K562 (cell line): Measurements from ENCODE around the gene SEC22A. TPM values are rescaled to one million over a fixed set of nuclear protein-coding genes. Genes with fewer than 3 reads are reported as not detected.

Source experiments
- ATAC-seq: fragments of 200-7000 bp; cut with Tn5 transposase; 3 replicates; pipeline ENCODE4 v1.9.1; 2020; ENCODE audit warnings: moderate library complexity
- BruUV-seq: library from RNA; stranded (reverse); fragments of 400-500 nt; replicated peaks from 2 replicates; lab custom pipeline; 2021; lab: Mats Ljungman, UMichigan
- CTCF ChIA-PET: fragments of 300-600 bp; formaldehyde crosslinking; extraction: SDS; loops from one replicate; lab custom pipeline; 2021; ENCODE audit warnings: low intra/inter-chr PET ratio; lab: Yijun Ruan, JAX
- POLR2A ChIA-PET: fragments of 300-600, 350-650 bp; sonication (Branson Sonifier 250); formaldehyde crosslinking; extraction: SDS; loops from one replicate; lab custom pipeline; 2021; ENCODE audit warnings: antibody characterized with exemption, inconsistent platforms; lab: Yijun Ruan, JAX
- DNase-seq, 4 experiments: peaks; one replicate each; pipeline versions ENCODE4 v3.0.0 to v3.0.0-alpha.2; 2011 to 2018; ENCODE audit warnings: low spot score in 3 of 4, mixed read lengths in 3 of 4; ENCODE audit errors: extremely low read depth in 1 of 4
- FAIRE-seq: peaks from 2 replicates; lab custom pipeline; 2011; peaks lifted over from hg19 to GRCh38; lab: Jason Lieb, UNC
- H2AFZ ChIP-seq: 2 replicates; pipeline ENCODE4 v1.6.0; 2011; ENCODE audit warnings: low read depth, low read length, control low read depth, inconsistent platforms
- H3K27ac ChIP-seq: fragments of 200-600 bp; 3 replicates; pipeline ENCODE4 v1.8.0; 2011; ENCODE audit warnings: low read depth, mild to moderate bottlenecking, control low read depth, inconsistent platforms, low read length, moderate library complexity, mixed read lengths; ENCODE audit errors: extremely low read depth
- H3K27me3 ChIP-seq, 2 experiments: fragments of 300-600 bp in 1 of 2; 2 replicates in 1 of 2; 3 replicates in 1 of 2; pipeline versions ENCODE4 v1.6.0 to v1.8.0; 2011; ENCODE audit warnings: inconsistent platforms in 2 of 2, low read length in 2 of 2, mild to moderate bottlenecking in 1 of 2, mixed read lengths in 1 of 2, moderate library complexity in 1 of 2; ENCODE audit not compliant: control insufficient read depth in 2 of 2, insufficient read depth in 2 of 2
- H3K36me3 ChIP-seq: fragments of 300-600 bp; 3 replicates; pipeline ENCODE4 v1.8.0; 2011; ENCODE audit warnings: mild to moderate bottlenecking, low read length, inconsistent platforms; ENCODE audit not compliant: control insufficient read depth, insufficient read depth
- H3K4me1 ChIP-seq, 2 experiments: fragments of 200-600 bp in 1 of 2; replicated peaks in 1 of 2; 2 replicates in 1 of 2; 3 replicates in 1 of 2; pipeline versions ENCODE4 v1.5.1 to v1.8.0; 2011; ENCODE audit warnings: inconsistent platforms in 2 of 2, low read length in 2 of 2, mild to moderate bottlenecking in 1 of 2, mixed read lengths in 1 of 2, moderate library complexity in 1 of 2; ENCODE audit not compliant: control insufficient read depth in 2 of 2, insufficient read depth in 2 of 2
- H3K4me2 ChIP-seq: 2 replicates; pipeline ENCODE4 v1.6.1; 2011; ENCODE audit warnings: low read length, control low read depth, inconsistent platforms, mixed read lengths; ENCODE audit not compliant: insufficient read depth
- H3K4me3 ChIP-seq: fragments of 200-600 bp; sonication (generic), shearing (Covaris generic); 2 replicates; pipeline ENCODE4 v1.5.1; 2016; ENCODE audit warnings: control low read depth, inconsistent platforms
- H3K79me2 ChIP-seq: fragments of 200-600 bp; 3 replicates; pipeline ENCODE4 v1.8.0; 2011; ENCODE audit warnings: low read length, inconsistent platforms; ENCODE audit not compliant: control insufficient read depth, insufficient read depth
- H3K9ac ChIP-seq, 2 experiments: 2 replicates each; pipeline versions ENCODE4 v1.6.0 to v1.6.1; 2011; ENCODE audit warnings: low read depth in 2 of 2, low read length in 2 of 2, control low read depth in 1 of 2, inconsistent platforms in 1 of 2, mild to moderate bottlenecking in 1 of 2, mixed read lengths in 1 of 2; ENCODE audit not compliant: insufficient read depth in 1 of 2
- H3K9me1 ChIP-seq: one replicate; pipeline ENCODE4 v1.6.0; 2011; ENCODE audit warnings: inconsistent platforms, mild to moderate bottlenecking, low read length, moderate library complexity; ENCODE audit not compliant: control insufficient read depth, insufficient read depth
- H3K9me3 ChIP-seq: replicated peaks from 2 replicates; pipeline ENCODE4 v1.5.1; 2011; ENCODE audit warnings: low read depth, low read length, inconsistent platforms; ENCODE audit not compliant: control insufficient read depth, insufficient read depth
- H4K20me1 ChIP-seq: replicated peaks from 2 replicates; pipeline ENCODE4 v1.6.1; 2011; ENCODE audit warnings: low read length, inconsistent platforms, mixed read lengths; ENCODE audit not compliant: control insufficient read depth, insufficient read depth
- EZH2 ChIP-seq: IDR thresholded peaks from 2 replicates; pipeline ENCODE4 v1.6.1; 2012; ENCODE audit warnings: low read depth, mild to moderate bottlenecking, inconsistent platforms, low read length, borderline replicate concordance
- HBP1 ChIP-seq: fragments of 450-650 bp; formaldehyde crosslinking; IDR thresholded peaks from 2 replicates; pipeline ENCODE4 v1.4.0; 2022; ENCODE audit warnings: missing genetic modification characterization
- HOXB6 ChIP-seq: fragments of 250-450 bp; sonication (Bioruptor Pico); IDR thresholded peaks from 2 replicates; pipeline ENCODE4 v1.5.1; 2022; ENCODE audit warnings: mild to moderate bottlenecking, borderline replicate concordance
- MBD1 ChIP-seq: fragments of 250-450 bp; sonication (Bioruptor Pico); IDR thresholded peaks from 2 replicates; pipeline ENCODE4 v1.8.0; 2022; ENCODE audit warnings: inconsistent platforms
- NFATC3 ChIP-seq: fragments of 450-650 bp; IDR thresholded peaks from 2 replicates; pipeline ENCODE4 v1.6.1; 2017; ENCODE audit warnings: mild to moderate bottlenecking
- NR3C1 ChIP-seq: sonication (generic); formaldehyde crosslinking; IDR thresholded peaks from 2 replicates; pipeline ENCODE4 v1.8.1; 2022; ENCODE audit warnings: missing genetic modification reagents
- OTX1 ChIP-seq: fragments of 450-650 bp; formaldehyde crosslinking; IDR thresholded peaks from 2 replicates; pipeline ENCODE4 v1.4.0; 2022; ENCODE audit warnings: mild to moderate bottlenecking
- POLR3A ChIP-seq: IDR thresholded peaks from 2 replicates; pipeline ENCODE4 v1.6.1; 2011; ENCODE audit warnings: borderline replicate concordance, mild to moderate bottlenecking, moderate library complexity; ENCODE audit not compliant: insufficient read length, insufficient read depth; ENCODE audit errors: extremely low read depth
- RNF2 ChIP-seq: sonication (generic); IDR thresholded peaks from 2 replicates; pipeline ENCODE4 v1.6.1; 2016
- SAFB ChIP-seq: fragments of 200-400 bp; formaldehyde crosslinking; IDR thresholded peaks from 2 replicates; pipeline ENCODE4 v1.6.1; 2017; ENCODE audit warnings: low read depth, low read length, borderline replicate concordance
- SIN3B ChIP-seq: fragments of 450-650 bp; IDR thresholded peaks from 2 replicates; pipeline ENCODE4 v1.6.1; 2017; ENCODE audit warnings: low read depth, mild to moderate bottlenecking, moderate library complexity
- SMARCB1 ChIP-seq: IDR thresholded peaks from 2 replicates; pipeline ENCODE4 v1.6.1; 2011; ENCODE audit warnings: improper control_type of control experiment, low read depth; ENCODE audit not compliant: insufficient read length
- TEAD4 ChIP-seq, 2 experiments: sonication (generic) in 1 of 2; formaldehyde crosslinking in 1 of 2; IDR thresholded peaks; 2 replicates each; pipeline versions ENCODE4 v1.6.1 to v1.8.0; 2012 to 2022; ENCODE audit warnings: borderline replicate concordance in 1 of 2, inconsistent platforms in 1 of 2, low read length in 1 of 2, mild to moderate bottlenecking in 1 of 2, missing genetic modification reagents in 1 of 2
- ZNF23 ChIP-seq: fragments of 250-450 bp; sonication (Bioruptor Pico); IDR thresholded peaks from 2 replicates; pipeline ENCODE4 v1.4.0; 2020; ENCODE audit warnings: mild to moderate bottlenecking
- ZNF280B ChIP-seq: fragments of 250-450 bp; sonication (Bioruptor Pico); IDR thresholded peaks from 2 replicates; pipeline ENCODE4 v1.5.1; 2021; ENCODE audit warnings: mild to moderate bottlenecking
- ZNF436 ChIP-seq: fragments of 250-450, 450-650 bp; sonication (Bioruptor Pico); formaldehyde crosslinking; IDR thresholded peaks from 2 replicates; pipeline ENCODE4 v1.7.0; 2020; ENCODE audit warnings: mild to moderate bottlenecking
- ZNF586 ChIP-seq: fragments of 450-650 bp; formaldehyde crosslinking; conservative IDR thresholded peaks from 2 replicates; pipeline ENCODE4 v1.4.0; 2020; ENCODE audit warnings: mild to moderate bottlenecking, moderate library complexity
- WGBS: fragments of 100-300 bp; shearing (Covaris generic); methylation state at CpG from one replicate; pipeline ENCODE4 v1.1.6; 2016; ENCODE audit warnings: low coverage, mixed read lengths; ENCODE audit not compliant: insufficient coverage; ENCODE audit errors: missing lambda C conversion rate; 5-methylcytosine and 5-hydroxymethylcytosine counted together
- in situ Hi-C: fragments of 300-500 bp; cut with MboI; formaldehyde crosslinking; loops from 4 replicates; pipeline ENCODE4 v1.15.0; 2018; ENCODE audit warnings: inconsistent platforms, mixed read lengths
- intact Hi-C: fragments of 100-400 bp; cut with micrococcal nuclease; formaldehyde crosslinking; loops from 2 replicates; pipeline ENCODE4 v1.14.2; 2022
- polyA plus RNA-seq, 8 experiments: library from polyadenylated mRNA; depleted of rRNA in 4 of 8; stranded (reverse) in 5 of 8; unstranded in 3 of 8; fragments of >200 nt; fragmentation: Nextera tagmentation in 2 of 8; fragmentation: Illumina TruSeq in 1 of 8; extraction: Ambion mirVana in 2 of 8; extraction: Trizol in 1 of 8; gene quantifications; 2 replicates each; pipeline versions ENCODE4 v1.2.1 to v1.2.3, GENCODE V29; 2011 to 2014; ENCODE audit warnings: inconsistent platforms in 1 of 8, missing spikeins in 1 of 8
- total RNA-seq, 7 experiments: library from RNA; depleted of rRNA in 6 of 7; stranded (reverse); fragments of >200 nt in 6 of 7; fragmentation: Illumina TruSeq in 2 of 7; extraction: Trizol in 2 of 7; gene quantifications; 2 replicates each; pipeline versions ENCODE4 v1.2.1 to v1.2.3, GENCODE V29; 2011 to 2021; ENCODE audit warnings: low replicate concordance in 1 of 7
- TF ChIP-seq, protein P1 (sequence below): fragments of 450-650 bp; IDR thresholded peaks from 2 replicates; pipeline ENCODE4 v1.6.1; 2017; ENCODE audit warnings: antibody characterized with exemption

SEC22A gene
- total and polyA plus RNA-seq, 9 of the 15 experiments (the other 6 are each of a cell fraction or from before 2014, with no cell fraction given): 7.9 to 44.5 (median 20.5) TPM

GRCh38 chr3:123279121-123279520 is 77.4 kb downstream of the SEC22A start:
- no peak overlapping the region for H3K4me3 ChIP-seq
- no peaks in the 10 kb centered on the region for H3K9me3 ChIP-seq
- H3K36me3 ChIP-seq: no peaks in the 10 kb centered on the region
- ChIA-PET CTCF (no interaction called here), POLR2A (interaction anchor here (0.6 kb wide), 1 partner anchor 119 kb away, joined by 3 read pairs; no protein-coding TSS in a partner anchor)
- no peak overlapping the region for H3K27ac ChIP-seq
- FAIRE-seq (no peak), ATAC-seq (no peak), DNase-seq (no peak)
- no peaks in the 10 kb centered on the region for H3K79me2 ChIP-seq
- no peaks in the 10 kb centered on the region for H3K4me1 ChIP-seq
- in situ Hi-C loops (no loop called here), intact Hi-C loops (no loop called here)
- no TSS peak for BruUV-seq
- H4K20me1 ChIP-seq: no peaks in the 10 kb centered on the region
- no peaks in the 10 kb centered on the region for H3K27me3 ChIP-seq
- WGBS: 6% methylated on average over 6 of the region's 7 CpGs
- H3K4me2 ChIP-seq: no peak overlapping the region
- no peak overlapping the region for H3K9ac ChIP-seq
- H3K9me1 ChIP-seq: no peaks in the 10 kb centered on the region
- no peak overlapping the region for H2AFZ ChIP-seq
- TF ChIP-seq POLR3A (no peak), ZNF280B (CRISPR knock-in tag) (no peak), OTX1 (CRISPR knock-in tag) (no peak), SIN3B (no peak), MBD1 (CRISPR knock-in tag) (no peak), NFATC3 (no peak), ZNF586 (CRISPR knock-in tag) (no peak), NR3C1 (no peak), ZNF436 (CRISPR knock-in tag) (no peak), RNF2 (no peak), SMARCB1 (no peak), ZNF23 (no peak), HOXB6 (CRISPR knock-in tag) (no peak), SAFB (no peak), HBP1 (CRISPR knock-in tag) (no peak), EZH2 (no peak), TEAD4 (IDR thresholded peaks at IDR 0.05; ENCODE audit: low read length) (no peak), TEAD4 (CRISPR knock-in tag; IDR thresholded peaks at IDR 0.05; ENCODE audit: borderline replicate concordance) (no peak)
- TF ChIP-seq, protein P1, sequence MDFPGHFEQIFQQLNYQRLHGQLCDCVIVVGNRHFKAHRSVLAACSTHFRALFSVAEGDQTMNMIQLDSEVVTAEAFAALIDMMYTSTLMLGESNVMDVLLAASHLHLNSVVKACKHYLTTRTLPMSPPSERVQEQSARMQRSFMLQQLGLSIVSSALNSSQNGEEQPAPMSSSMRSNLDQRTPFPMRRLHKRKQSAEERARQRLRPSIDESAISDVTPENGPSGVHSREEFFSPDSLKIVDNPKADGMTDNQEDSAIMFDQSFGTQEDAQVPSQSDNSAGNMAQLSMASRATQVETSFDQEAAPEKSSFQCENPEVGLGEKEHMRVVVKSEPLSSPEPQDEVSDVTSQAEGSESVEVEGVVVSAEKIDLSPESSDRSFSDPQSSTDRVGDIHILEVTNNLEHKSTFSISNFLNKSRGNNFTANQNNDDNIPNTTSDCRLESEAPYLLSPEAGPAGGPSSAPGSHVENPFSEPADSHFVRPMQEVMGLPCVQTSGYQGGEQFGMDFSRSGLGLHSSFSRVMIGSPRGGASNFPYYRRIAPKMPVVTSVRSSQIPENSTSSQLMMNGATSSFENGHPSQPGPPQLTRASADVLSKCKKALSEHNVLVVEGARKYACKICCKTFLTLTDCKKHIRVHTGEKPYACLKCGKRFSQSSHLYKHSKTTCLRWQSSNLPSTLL: no peak
